ENCODE measurements around the gene DNAH10.
A peak's percentile ranks its signal among the peaks of the same experiment; 100 is the strongest.

DNAH10 gene

DNA sequence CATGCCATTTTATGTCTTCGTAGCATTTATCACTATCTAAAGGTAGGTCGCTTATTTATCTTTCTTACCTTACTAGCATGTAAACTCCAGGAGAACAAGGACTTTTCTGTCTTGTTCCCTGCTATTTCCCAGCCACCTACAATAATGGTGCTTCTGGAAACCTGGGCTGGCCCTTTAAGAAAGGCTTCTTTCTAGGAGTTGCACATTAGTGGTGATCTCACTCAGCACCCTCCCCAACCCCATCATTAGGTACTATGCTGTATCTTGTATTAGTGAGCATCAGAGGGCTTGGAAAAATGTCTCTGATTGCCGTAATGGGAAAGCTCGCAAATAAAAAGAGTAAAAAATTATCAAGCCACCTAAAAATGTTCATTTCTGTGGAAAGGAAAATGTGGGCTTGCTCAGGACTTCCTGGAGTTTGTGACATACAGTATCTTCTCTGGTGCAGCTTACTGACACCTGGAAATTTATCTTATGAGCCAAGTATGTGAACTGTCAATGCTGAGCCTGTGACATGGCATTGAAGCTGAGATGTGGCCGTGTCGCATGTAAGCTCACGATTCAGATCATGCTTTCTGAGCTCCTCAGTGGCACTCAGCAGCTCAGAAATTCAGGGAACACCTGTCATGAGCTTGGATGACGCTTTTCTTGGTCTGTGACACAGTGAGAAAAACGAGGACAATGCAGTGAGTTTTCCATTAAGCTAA lies 198.1 kb downstream of the DNAH10 start:
- no peak for ATAC-seq
- TF ChIP-seq GLIS3 (CRISPR knock-in tag; IDR thresholded peaks at IDR 0.05), result no peak
- no peak for TF ChIP-seq RARB (CRISPR knock-in tag; IDR thresholded peaks at IDR 0.05)
- no peak for TF ChIP-seq ZC3H10 (CRISPR knock-in tag; IDR thresholded peaks at IDR 0.05)
- no peak for TF ChIP-seq ESRRG (CRISPR knock-in tag; IDR thresholded peaks at IDR 0.05)
- no peak for TF ChIP-seq ARNTL (CRISPR knock-in tag; IDR thresholded peaks at IDR 0.05; ENCODE audit: borderline replicate concordance, low read depth)
- no peak for TF ChIP-seq SNAI2 (CRISPR knock-in tag; IDR thresholded peaks at IDR 0.05)
- no peak for TF ChIP-seq ZNF70 (CRISPR knock-in tag; IDR thresholded peaks at IDR 0.05)
- TF ChIP-seq, protein P1, sequence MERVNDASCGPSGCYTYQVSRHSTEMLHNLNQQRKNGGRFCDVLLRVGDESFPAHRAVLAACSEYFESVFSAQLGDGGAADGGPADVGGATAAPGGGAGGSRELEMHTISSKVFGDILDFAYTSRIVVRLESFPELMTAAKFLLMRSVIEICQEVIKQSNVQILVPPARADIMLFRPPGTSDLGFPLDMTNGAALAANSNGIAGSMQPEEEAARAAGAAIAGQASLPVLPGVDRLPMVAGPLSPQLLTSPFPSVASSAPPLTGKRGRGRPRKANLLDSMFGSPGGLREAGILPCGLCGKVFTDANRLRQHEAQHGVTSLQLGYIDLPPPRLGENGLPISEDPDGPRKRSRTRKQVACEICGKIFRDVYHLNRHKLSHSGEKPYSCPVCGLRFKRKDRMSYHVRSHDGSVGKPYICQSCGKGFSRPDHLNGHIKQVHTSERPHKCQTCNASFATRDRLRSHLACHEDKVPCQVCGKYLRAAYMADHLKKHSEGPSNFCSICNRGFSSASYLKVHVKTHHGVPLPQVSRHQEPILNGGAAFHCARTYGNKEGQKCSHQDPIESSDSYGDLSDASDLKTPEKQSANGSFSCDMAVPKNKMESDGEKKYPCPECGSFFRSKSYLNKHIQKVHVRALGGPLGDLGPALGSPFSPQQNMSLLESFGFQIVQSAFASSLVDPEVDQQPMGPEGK (CRISPR knock-in tag; IDR thresholded peaks at IDR 0.05; ENCODE audit: borderline replicate concordance), result no peak
- TF ChIP-seq, protein P2, sequence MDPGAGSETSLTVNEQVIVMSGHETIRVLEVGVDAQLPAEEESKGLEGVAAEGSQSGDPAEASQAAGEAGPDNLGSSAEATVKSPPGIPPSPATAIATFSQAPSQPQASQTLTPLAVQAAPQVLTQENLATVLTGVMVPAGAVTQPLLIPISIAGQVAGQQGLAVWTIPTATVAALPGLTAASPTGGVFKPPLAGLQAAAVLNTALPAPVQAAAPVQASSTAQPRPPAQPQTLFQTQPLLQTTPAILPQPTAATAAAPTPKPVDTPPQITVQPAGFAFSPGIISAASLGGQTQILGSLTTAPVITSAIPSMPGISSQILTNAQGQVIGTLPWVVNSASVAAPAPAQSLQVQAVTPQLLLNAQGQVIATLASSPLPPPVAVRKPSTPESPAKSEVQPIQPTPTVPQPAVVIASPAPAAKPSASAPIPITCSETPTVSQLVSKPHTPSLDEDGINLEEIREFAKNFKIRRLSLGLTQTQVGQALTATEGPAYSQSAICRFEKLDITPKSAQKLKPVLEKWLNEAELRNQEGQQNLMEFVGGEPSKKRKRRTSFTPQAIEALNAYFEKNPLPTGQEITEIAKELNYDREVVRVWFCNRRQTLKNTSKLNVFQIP (CRISPR knock-in tag; IDR thresholded peaks at IDR 0.05; ENCODE audit: borderline replicate concordance, low read depth), result no peak
- TF ChIP-seq, protein P3, sequence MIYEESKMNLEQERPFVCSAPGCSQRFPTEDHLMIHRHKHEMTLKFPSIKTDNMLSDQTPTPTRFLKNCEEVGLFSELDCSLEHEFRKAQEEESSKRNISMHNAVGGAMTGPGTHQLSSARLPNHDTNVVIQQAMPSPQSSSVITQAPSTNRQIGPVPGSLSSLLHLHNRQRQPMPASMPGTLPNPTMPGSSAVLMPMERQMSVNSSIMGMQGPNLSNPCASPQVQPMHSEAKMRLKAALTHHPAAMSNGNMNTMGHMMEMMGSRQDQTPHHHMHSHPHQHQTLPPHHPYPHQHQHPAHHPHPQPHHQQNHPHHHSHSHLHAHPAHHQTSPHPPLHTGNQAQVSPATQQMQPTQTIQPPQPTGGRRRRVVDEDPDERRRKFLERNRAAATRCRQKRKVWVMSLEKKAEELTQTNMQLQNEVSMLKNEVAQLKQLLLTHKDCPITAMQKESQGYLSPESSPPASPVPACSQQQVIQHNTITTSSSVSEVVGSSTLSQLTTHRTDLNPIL (CRISPR knock-in tag; IDR thresholded peaks at IDR 0.05; ENCODE audit: low read depth), result no peak
- TF ChIP-seq ZFP30 (CRISPR knock-in tag; IDR thresholded peaks at IDR 0.05), result no peak
- TF ChIP-seq ZNF8 (CRISPR knock-in tag; IDR thresholded peaks at IDR 0.05), result no peak

DNA sequence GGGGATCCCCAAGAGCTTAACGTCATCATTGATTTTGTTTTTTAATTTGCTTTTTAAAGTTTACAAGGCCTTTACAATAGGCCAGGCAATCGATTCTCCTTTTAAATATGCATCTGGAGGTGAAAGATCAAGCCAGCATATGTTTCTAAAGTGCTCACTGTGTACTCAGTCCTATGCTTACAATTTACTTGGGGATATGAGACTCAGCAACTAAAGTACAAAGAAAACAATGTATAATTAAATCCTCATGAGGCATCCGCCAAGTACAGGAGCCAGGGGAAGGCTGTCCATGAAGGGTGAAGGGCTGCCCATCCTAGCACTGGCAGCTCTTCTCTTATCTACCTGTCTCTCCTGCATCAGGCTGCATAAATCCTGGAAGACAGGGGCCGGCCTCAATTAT lies 198.8 kb downstream of the DNAH10 start:
- TF ChIP-seq CSDC2 (CRISPR knock-in tag; IDR thresholded peaks at IDR 0.05), result no peak
- no peak for TF ChIP-seq ZFP30 (CRISPR knock-in tag; IDR thresholded peaks at IDR 0.05)
- TF ChIP-seq, protein P3 (CRISPR knock-in tag; IDR thresholded peaks at IDR 0.05; ENCODE audit: low read depth), result no peak
- no peak for TF ChIP-seq GLIS3 (CRISPR knock-in tag; IDR thresholded peaks at IDR 0.05)
- no peak for TF ChIP-seq ZC3H10 (CRISPR knock-in tag; IDR thresholded peaks at IDR 0.05)
- TF ChIP-seq ZFP3 (CRISPR knock-in tag; IDR thresholded peaks at IDR 0.05), result no peak
- TF ChIP-seq ARNTL (CRISPR knock-in tag; IDR thresholded peaks at IDR 0.05; ENCODE audit: borderline replicate concordance, low read depth), result no peak
- no peak for TF ChIP-seq OSR1 (CRISPR knock-in tag; IDR thresholded peaks at IDR 0.05)
- no peak for TF ChIP-seq BACH2 (CRISPR knock-in tag; IDR thresholded peaks at IDR 0.05; ENCODE audit: borderline replicate concordance)
- TF ChIP-seq PPARA (CRISPR knock-in tag; IDR thresholded peaks at IDR 0.05; ENCODE audit: borderline replicate concordance), result no peak
- no peak for TF ChIP-seq TOX (CRISPR knock-in tag; IDR thresholded peaks at IDR 0.05; ENCODE audit: borderline replicate concordance)
- TF ChIP-seq, protein P4, sequence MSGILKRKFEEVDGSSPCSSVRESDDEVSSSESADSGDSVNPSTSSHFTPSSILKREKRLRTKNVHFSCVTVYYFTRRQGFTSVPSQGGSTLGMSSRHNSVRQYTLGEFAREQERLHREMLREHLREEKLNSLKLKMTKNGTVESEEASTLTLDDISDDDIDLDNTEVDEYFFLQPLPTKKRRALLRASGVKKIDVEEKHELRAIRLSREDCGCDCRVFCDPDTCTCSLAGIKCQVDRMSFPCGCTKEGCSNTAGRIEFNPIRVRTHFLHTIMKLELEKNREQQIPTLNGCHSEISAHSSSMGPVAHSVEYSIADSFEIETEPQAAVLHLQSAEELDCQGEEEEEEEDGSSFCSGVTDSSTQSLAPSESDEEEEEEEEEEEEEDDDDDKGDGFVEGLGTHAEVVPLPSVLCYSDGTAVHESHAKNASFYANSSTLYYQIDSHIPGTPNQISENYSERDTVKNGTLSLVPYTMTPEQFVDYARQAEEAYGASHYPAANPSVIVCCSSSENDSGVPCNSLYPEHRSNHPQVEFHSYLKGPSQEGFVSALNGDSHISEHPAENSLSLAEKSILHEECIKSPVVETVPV (CRISPR knock-in tag; IDR thresholded peaks at IDR 0.05), result no peak
- TF ChIP-seq, protein P2 (CRISPR knock-in tag; IDR thresholded peaks at IDR 0.05; ENCODE audit: borderline replicate concordance, low read depth), result no peak
- no peak for TF ChIP-seq ISL1 (CRISPR knock-in tag; IDR thresholded peaks at IDR 0.05)
- TF ChIP-seq TCF4 (CRISPR knock-in tag; IDR thresholded peaks at IDR 0.05; ENCODE audit: borderline replicate concordance), result no peak
- TF ChIP-seq RARB (CRISPR knock-in tag; IDR thresholded peaks at IDR 0.05), result no peak
- TF ChIP-seq SNAI2 (CRISPR knock-in tag; IDR thresholded peaks at IDR 0.05), result no peak
- peak; percentile 35; the same call in 1 of the 3 replicates for ATAC-seq
